ENCODE results near the gene NDUFA3.

- TF ChIP-seq MYC (IDR thresholded peaks at IDR 0.05; ENCODE audit: low read depth, low read length) (no peak), EZH2 (IDR thresholded peaks at IDR 0.05; ENCODE audit: borderline replicate concordance, low read depth, low read length, severe bottlenecking) (no peak), CTCF (IDR thresholded peaks at IDR 0.05; ENCODE audit: extremely low read depth in 1 of 2, insufficient read depth in 1 of 2, low read depth in 1 of 2, low read length in 2 of 2) (peak in 1 of 2 donors; percentile 15), POLR2AphosphoS5 (IDR thresholded peaks at IDR 0.05; ENCODE audit: insufficient read depth, low read depth, low read length) (no peak)
Measured at GRCh38 chr19:54096617-54097106, 6.0 kb upstream of the NDUFA3 start.

Data from endothelial cell of umbilical vein (primary cell).